ENCODE results near the gene RUNX2.

RUNX2 gene

GRCh38 chr6:45647341-45648261, 319.5 kb downstream of the RUNX2 start (continued):
- no peak for TF ChIP-seq TSHZ2 (CRISPR knock-in tag; IDR thresholded peaks at IDR 0.05)
- TF ChIP-seq ZNF70 (CRISPR knock-in tag; IDR thresholded peaks at IDR 0.05): no peak

DNA sequence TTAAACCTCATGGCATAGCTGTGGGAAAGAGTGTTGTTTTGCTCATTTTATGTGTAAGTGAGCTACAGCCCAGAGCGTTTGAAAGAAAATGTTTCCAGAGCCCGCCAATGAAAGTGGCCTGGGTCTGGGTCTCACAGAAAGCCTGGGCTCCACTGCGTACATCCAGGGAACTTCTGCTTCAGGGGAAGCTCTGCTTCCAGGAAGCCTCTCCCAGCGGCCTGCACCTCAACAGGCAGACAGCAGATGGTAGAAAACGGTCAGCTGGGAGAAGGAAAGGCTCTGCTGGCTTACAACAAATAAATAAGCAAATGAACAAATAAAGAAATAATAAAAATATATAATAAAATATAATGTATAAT, 320.1 kb downstream of the RUNX2 start:
- ATAC-seq: no peak
- TF ChIP-seq ZNF70 (CRISPR knock-in tag; IDR thresholded peaks at IDR 0.05) (no peak), OSR1 (CRISPR knock-in tag; IDR thresholded peaks at IDR 0.05) (no peak), PPARA (CRISPR knock-in tag; IDR thresholded peaks at IDR 0.05; ENCODE audit: borderline replicate concordance) (no peak), CSRNP3 (CRISPR knock-in tag; IDR thresholded peaks at IDR 0.05) (no peak), ZNF565 (CRISPR knock-in tag; conservative IDR thresholded peaks at IDR 0.05; ENCODE audit: low read depth) (no peak), ISL1 (CRISPR knock-in tag; IDR thresholded peaks at IDR 0.05) (no peak), ESRRG (CRISPR knock-in tag; IDR thresholded peaks at IDR 0.05) (no peak), TCF4 (CRISPR knock-in tag; IDR thresholded peaks at IDR 0.05; ENCODE audit: borderline replicate concordance) (no peak), ZFP3 (CRISPR knock-in tag; IDR thresholded peaks at IDR 0.05) (no peak), ZC3H10 (CRISPR knock-in tag; IDR thresholded peaks at IDR 0.05) (no peak), GLIS3 (CRISPR knock-in tag; IDR thresholded peaks at IDR 0.05) (no peak), ARNTL (CRISPR knock-in tag; IDR thresholded peaks at IDR 0.05; ENCODE audit: borderline replicate concordance, low read depth) (no peak), CREB5 (CRISPR knock-in tag; IDR thresholded peaks at IDR 0.05; ENCODE audit: low read depth) (no peak), TSHZ2 (CRISPR knock-in tag; IDR thresholded peaks at IDR 0.05) (no peak), SNAI2 (CRISPR knock-in tag; IDR thresholded peaks at IDR 0.05) (no peak), TOX (CRISPR knock-in tag; IDR thresholded peaks at IDR 0.05; ENCODE audit: borderline replicate concordance) (no peak)

DNA sequence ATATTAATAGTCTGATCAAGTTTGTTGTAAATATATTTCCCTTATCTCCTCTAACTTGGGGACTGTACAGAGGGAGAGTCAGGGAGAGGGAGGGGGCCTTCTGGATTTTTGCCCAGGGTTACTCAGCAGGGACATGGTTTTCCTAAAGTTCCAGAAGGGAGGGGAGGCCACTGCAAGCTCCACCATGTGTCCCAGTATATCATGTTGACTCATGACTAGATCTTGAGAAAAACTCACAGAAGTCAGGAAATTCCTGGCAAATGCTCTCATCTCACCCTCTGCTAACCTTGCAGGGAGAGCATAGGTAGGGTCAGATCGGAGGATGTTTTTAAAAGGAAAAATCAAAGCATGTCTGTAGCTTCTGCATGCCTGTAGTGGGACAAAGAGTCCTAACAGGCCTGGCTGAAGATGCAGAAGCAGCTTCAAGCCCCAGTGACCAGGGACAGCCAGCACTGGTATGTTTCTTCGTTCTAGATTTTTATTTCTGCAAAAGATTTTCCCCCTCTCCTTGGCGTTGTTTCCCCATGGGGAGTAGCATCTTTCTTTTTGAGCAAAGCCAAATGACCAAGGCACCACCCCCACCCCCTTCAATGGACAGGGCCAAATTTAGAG, 322.5 kb downstream of the RUNX2 start:
- ATAC-seq: peak; percentile 88
- TF ChIP-seq SNAI2 (CRISPR knock-in tag; IDR thresholded peaks at IDR 0.05) (no peak), CREB5 (CRISPR knock-in tag; IDR thresholded peaks at IDR 0.05; ENCODE audit: low read depth) (no peak), OSR1 (CRISPR knock-in tag; IDR thresholded peaks at IDR 0.05) (no peak), TSHZ2 (CRISPR knock-in tag; IDR thresholded peaks at IDR 0.05) (no peak), ZNF8 (CRISPR knock-in tag; IDR thresholded peaks at IDR 0.05) (no peak), ARNTL (CRISPR knock-in tag; IDR thresholded peaks at IDR 0.05; ENCODE audit: borderline replicate concordance, low read depth) (no peak), TOX (CRISPR knock-in tag; IDR thresholded peaks at IDR 0.05; ENCODE audit: borderline replicate concordance) (no peak), RARB (CRISPR knock-in tag; IDR thresholded peaks at IDR 0.05) (no peak)
- TF ChIP-seq, protein P1, sequence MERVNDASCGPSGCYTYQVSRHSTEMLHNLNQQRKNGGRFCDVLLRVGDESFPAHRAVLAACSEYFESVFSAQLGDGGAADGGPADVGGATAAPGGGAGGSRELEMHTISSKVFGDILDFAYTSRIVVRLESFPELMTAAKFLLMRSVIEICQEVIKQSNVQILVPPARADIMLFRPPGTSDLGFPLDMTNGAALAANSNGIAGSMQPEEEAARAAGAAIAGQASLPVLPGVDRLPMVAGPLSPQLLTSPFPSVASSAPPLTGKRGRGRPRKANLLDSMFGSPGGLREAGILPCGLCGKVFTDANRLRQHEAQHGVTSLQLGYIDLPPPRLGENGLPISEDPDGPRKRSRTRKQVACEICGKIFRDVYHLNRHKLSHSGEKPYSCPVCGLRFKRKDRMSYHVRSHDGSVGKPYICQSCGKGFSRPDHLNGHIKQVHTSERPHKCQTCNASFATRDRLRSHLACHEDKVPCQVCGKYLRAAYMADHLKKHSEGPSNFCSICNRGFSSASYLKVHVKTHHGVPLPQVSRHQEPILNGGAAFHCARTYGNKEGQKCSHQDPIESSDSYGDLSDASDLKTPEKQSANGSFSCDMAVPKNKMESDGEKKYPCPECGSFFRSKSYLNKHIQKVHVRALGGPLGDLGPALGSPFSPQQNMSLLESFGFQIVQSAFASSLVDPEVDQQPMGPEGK (CRISPR knock-in tag; IDR thresholded peaks at IDR 0.05; ENCODE audit: borderline replicate concordance): no peak; the same call in 1 of the 2 replicates
